ENCODE data around the gene HCFC1R1. TPM values are rescaled to one million over a fixed set of nuclear protein-coding genes. Genes with fewer than 3 reads are reported as not detected.

Gene HCFC1R1
- total RNA-seq, 1 experiment from 2014 or later = 20.4 TPM

GRCh38 chr16:3004781-3005284 lies 18.9 kb downstream of the HCFC1R1 start:
- H3K9me3 Mint-ChIP-seq (ENCODE audit: unreplicated experiment) = no peaks in the 10 kb centered on the region
- intact Hi-C loops (cut with micrococcal nuclease) = loop anchor here (1.0 kb wide), 1 partner anchor 15 kb away; the partner anchor contains the start of gene TNFRSF12A
- no peak for TF ChIP-seq CTCF (IDR thresholded peaks at IDR 0.05; ENCODE audit: unreplicated experiment)
- H3K27me3 Mint-ChIP-seq (ENCODE audit: insufficient read depth, unreplicated experiment) = no peaks in the 10 kb centered on the region
- H3K4me3 Mint-ChIP-seq (ENCODE audit: unreplicated experiment) = peak overlapping the region; percentile 61
- POLR2A ChIA-PET = interaction anchor here (1.1 to 2.2 kb wide), 4 partner anchors 16 to 120 kb away, joined by 3 to 41 read pairs (median 4); partner anchors contain the start of genes FLYWCH1 and TNFRSF12A
- H3K36me3 Mint-ChIP-seq (ENCODE audit: insufficient read depth, unreplicated experiment) = no peaks in the 10 kb centered on the region
- CTCF ChIA-PET = interaction anchor here (0.5 to 9.6 kb wide), 3 partner anchors 16 to 710 kb away, joined by 3 to 121 read pairs (median 28); partner anchors contain the start of gene TNFRSF12A
- no peaks in the 10 kb centered on the region for H3K4me1 Mint-ChIP-seq (ENCODE audit: insufficient read depth, unreplicated experiment)
- no TSS peak for BruUV-seq (replicated peaks)
- H3K27ac Mint-ChIP-seq (ENCODE audit: low read depth, unreplicated experiment) = no peak overlapping the region
- no peak for DNase-seq (ENCODE audit: unreplicated experiment)

- Mint-ChIP-seq H3K27me3 (ENCODE audit: insufficient read depth, unreplicated experiment) (no peaks in the 10 kb centered on the region), H3K36me3 (ENCODE audit: insufficient read depth, unreplicated experiment) (no peaks in the 10 kb centered on the region), H3K4me1 (ENCODE audit: insufficient read depth, unreplicated experiment) (no peaks in the 10 kb centered on the region), H3K4me3 (ENCODE audit: unreplicated experiment) (peak overlapping the region; percentile 61), H3K9me3 (ENCODE audit: unreplicated experiment) (no peaks in the 10 kb centered on the region), H3K27ac (ENCODE audit: low read depth, unreplicated experiment) (no peak overlapping the region)
- no peak for TF ChIP-seq CTCF (IDR thresholded peaks at IDR 0.05; ENCODE audit: unreplicated experiment)
- ChIA-PET CTCF (interaction anchor here (0.5 to 9.6 kb wide), 15 partner anchors 10 to 786 kb away, joined by 3 to 121 read pairs (median 3); partner anchors contain the start of gene TNFRSF12A), POLR2A (interaction anchor here (0.7 to 2.2 kb wide), 12 partner anchors 13 to 958 kb away, joined by 3 to 41 read pairs (median 4); partner anchors contain the start of genes FLYWCH1, FLYWCH2, HCFC1R1 and THOC6)
- intact Hi-C loops (cut with micrococcal nuclease) = loop anchor here (1.0 kb wide), 1 partner anchor 16 kb away; the partner anchor contains the start of gene TNFRSF12A
- DNase-seq (ENCODE audit: unreplicated experiment) = no peak
- BruUV-seq (replicated peaks) = no TSS peak
Measured at GRCh38 chr16:3004319-3004718, 19.4 kb downstream of the HCFC1R1 start.

GRCh38 chr16:3003582-3004270 lies 20.0 kb downstream of the HCFC1R1 start:
- no TSS peak for BruUV-seq (replicated peaks)
- Mint-ChIP-seq H3K9me3 (ENCODE audit: unreplicated experiment) (no peaks in the 10 kb centered on the region), H3K27ac (ENCODE audit: low read depth, unreplicated experiment) (no peak overlapping the region), H3K4me3 (ENCODE audit: unreplicated experiment) (peak overlapping the region; percentile 60), H3K27me3 (ENCODE audit: insufficient read depth, unreplicated experiment) (no peaks in the 10 kb centered on the region), H3K36me3 (ENCODE audit: insufficient read depth, unreplicated experiment) (no peaks in the 10 kb centered on the region), H3K4me1 (ENCODE audit: insufficient read depth, unreplicated experiment) (no peaks in the 10 kb centered on the region)
- ChIA-PET POLR2A (interaction anchor here (0.7 to 2.2 kb wide), 12 partner anchors 12 to 957 kb away, joined by 3 to 41 read pairs (median 4); partner anchors contain the start of genes FLYWCH1, FLYWCH2, HCFC1R1 and THOC6), CTCF (interaction anchor here (0.6 to 9.6 kb wide), 14 partner anchors 10 to 786 kb away, joined by 3 to 121 read pairs (median 4); partner anchors contain the start of gene TNFRSF12A)
- peak; percentile 33 for TF ChIP-seq CTCF (IDR thresholded peaks at IDR 0.05; ENCODE audit: unreplicated experiment)
- peak; percentile 99 for DNase-seq (ENCODE audit: unreplicated experiment)
- intact Hi-C loops (cut with micrococcal nuclease) = loop anchor here (1.0 kb wide), 2 partner anchors 17 to 25 kb away; partner anchors contain the start of gene TNFRSF12A

- Mint-ChIP-seq H3K9me3 (ENCODE audit: unreplicated experiment) (no peaks in the 10 kb centered on the region), H3K36me3 (ENCODE audit: insufficient read depth, unreplicated experiment) (no peaks in the 10 kb centered on the region), H3K4me3 (ENCODE audit: unreplicated experiment) (no peak overlapping the region), H3K27ac (ENCODE audit: low read depth, unreplicated experiment) (no peak overlapping the region), H3K4me1 (ENCODE audit: insufficient read depth, unreplicated experiment) (no peaks in the 10 kb centered on the region), H3K27me3 (ENCODE audit: insufficient read depth, unreplicated experiment) (no peaks in the 10 kb centered on the region)
- CTCF ChIA-PET = interaction anchor here (0.9 to 9.6 kb wide), 2 partner anchors 27 to 57 kb away, joined by 4 to 121 read pairs; no protein-coding TSS in a partner anchor
- BruUV-seq (replicated peaks) = no TSS peak
- POLR2A ChIA-PET = interaction anchor here (1.7 kb wide), 1 partner anchor 89 kb away, joined by 3 read pairs; the partner anchor contains the start of gene FLYWCH1
- no peak for TF ChIP-seq CTCF (IDR thresholded peaks at IDR 0.05; ENCODE audit: unreplicated experiment)
- intact Hi-C loops (cut with micrococcal nuclease) = no loop called here
- DNase-seq (ENCODE audit: unreplicated experiment) = no peak
Measured at GRCh38 chr16:3001316-3001715, 22.4 kb downstream of the HCFC1R1 start.
